ENCODE data around the gene METTL18.
"Not testable (repeated sequence)": the region's sequence is repeated elsewhere in the genome, so short reads cannot be mapped to it uniquely, and the experiment has no call there.

METTL18 gene

DNA sequence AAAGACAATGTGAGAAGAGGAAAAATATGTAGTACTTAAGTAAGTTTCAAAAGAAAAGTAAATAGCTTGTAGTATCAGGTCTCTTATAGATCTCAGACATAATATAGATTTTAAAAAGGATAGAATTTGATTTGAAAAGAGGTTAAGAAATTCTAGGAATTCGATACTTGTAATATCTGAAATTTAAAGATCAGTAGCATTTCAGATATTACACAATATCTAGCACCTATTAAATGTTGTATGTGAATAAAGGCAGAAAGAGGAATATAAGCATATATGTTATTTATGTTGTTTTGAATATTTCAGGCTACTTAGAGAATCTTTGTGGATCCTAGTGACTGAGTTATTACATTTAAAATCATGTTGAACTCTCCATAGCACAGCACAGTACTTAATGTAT is 35.0 kb upstream of the METTL18 start:
- no peak for DNase-seq (ENCODE audit: low spot score)
- TF ChIP-seq CTCF (IDR thresholded peaks at IDR 0.05) = no peak
- H3K27ac ChIP-seq = no peak overlapping the region
- no peak overlapping the region for H3K4me3 ChIP-seq

- Histone ChIP-seq H3K4me3 (no peak overlapping the region), H3K27ac (no peak overlapping the region)
- no peak for DNase-seq (ENCODE audit: low spot score)
- TF ChIP-seq CTCF (IDR thresholded peaks at IDR 0.05) = no peak
Measured at GRCh38 chr1:169824153-169824552, 29.4 kb upstream of the METTL18 start.

DNA sequence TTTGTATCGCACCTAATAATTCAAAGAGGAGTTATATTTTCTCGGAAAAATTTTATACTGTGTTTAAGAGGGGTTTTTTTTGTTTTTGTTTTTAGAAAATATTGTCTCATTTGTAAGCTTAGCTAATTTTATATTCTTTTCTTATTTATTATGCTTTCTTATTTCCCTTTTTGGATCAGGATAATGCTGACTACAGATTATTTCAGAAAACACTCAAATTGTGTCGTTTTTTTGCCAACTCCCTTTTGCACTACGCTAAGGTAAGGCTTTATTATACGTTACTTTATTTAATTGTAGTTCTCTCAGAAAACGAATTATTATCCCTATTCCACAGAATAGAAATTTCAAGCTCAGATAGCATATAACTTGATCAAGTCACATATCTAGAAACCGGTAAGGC is 26.8 kb upstream of the METTL18 start:
- DNase-seq (ENCODE audit: low spot score) = no peak
- TF ChIP-seq CTCF (IDR thresholded peaks at IDR 0.05) = no peak
- Histone ChIP-seq H3K27ac (no peak overlapping the region), H3K4me3 (no peak overlapping the region)

DNA sequence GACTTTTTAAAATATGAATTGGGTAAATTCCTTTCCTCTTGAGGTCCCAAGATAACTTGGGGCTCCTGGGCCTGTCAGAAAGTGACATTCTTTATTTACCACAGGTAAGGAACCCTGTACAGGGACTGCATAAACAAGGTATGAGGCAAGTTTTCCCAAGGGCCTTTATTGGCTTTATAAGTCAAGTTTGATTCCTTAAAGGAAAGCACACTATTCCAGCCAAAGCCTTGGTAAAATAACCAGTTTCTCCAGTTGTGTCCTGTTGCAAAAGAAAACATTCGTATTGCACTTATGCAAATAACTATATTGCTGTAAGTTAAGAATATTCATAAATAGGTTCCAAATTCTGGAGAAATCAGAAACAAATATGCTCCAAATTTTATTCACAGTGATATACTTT is 21.9 kb upstream of the METTL18 start:
- no peak for TF ChIP-seq CTCF (IDR thresholded peaks at IDR 0.05)
- H3K27ac ChIP-seq = no peak overlapping the region
- H3K4me3 ChIP-seq = no peak overlapping the region
- DNase-seq (ENCODE audit: low spot score) = no peak

DNA sequence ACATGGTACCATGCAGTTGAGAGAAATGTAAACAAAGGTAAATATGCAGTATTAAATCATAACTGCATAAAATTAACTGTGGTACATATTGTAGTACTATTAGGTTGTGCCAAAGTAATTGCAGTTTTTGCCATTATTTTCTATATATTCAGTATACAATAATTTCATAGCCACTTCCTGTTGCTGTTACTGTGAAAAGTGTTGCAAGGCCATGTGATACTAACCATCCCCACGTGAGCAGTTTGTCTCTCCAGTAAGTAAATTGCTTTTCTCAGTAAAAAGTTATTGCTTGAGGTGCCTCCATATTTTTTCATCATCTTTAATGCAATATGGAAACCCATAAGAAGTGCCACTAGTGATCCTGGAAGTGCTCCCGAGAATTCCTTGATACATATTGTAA is 19.6 kb upstream of the METTL18 start:
- no peak overlapping the region for H3K27ac ChIP-seq
- no peak for DNase-seq (ENCODE audit: low spot score)
- no peak for TF ChIP-seq CTCF (IDR thresholded peaks at IDR 0.05)
- no peak overlapping the region for H3K4me3 ChIP-seq

DNA sequence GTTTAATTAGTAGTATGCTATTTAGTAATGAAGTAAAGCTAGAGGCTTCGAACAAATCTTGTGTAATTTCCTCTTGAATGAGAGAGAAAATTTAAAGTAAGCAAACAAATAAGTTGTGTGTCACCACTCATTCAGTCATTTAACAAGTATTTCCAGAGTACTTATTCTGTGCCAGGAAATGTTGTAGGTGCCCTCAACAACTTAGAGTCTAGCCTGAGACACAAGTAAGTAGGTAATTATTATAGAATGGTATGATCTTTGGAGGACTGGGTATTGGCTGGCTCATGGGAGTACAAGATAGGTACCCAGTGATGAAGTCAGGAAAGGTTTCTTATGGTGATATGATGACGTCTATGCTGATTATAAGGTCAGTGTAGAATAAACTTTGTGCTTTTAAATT is 17.4 kb upstream of the METTL18 start:
- Histone ChIP-seq H3K27ac (no peak overlapping the region), H3K4me3 (no peak overlapping the region)
- DNase-seq (ENCODE audit: low spot score) = no peak
- TF ChIP-seq CTCF (IDR thresholded peaks at IDR 0.05) = no peak

GRCh38 chr1:169811418-169812035 is 16.8 kb upstream of the METTL18 start:
- not testable (repeated sequence) for H3K27ac ChIP-seq; H3K4me3 ChIP-seq; DNase-seq (ENCODE audit: low spot score)
